ENCODE results near the gene PRKCB.

GRCh38 chr16:23869052-23869451 is 33.3 kb downstream of the PRKCB start:
- TF ChIP-seq, protein P1, sequence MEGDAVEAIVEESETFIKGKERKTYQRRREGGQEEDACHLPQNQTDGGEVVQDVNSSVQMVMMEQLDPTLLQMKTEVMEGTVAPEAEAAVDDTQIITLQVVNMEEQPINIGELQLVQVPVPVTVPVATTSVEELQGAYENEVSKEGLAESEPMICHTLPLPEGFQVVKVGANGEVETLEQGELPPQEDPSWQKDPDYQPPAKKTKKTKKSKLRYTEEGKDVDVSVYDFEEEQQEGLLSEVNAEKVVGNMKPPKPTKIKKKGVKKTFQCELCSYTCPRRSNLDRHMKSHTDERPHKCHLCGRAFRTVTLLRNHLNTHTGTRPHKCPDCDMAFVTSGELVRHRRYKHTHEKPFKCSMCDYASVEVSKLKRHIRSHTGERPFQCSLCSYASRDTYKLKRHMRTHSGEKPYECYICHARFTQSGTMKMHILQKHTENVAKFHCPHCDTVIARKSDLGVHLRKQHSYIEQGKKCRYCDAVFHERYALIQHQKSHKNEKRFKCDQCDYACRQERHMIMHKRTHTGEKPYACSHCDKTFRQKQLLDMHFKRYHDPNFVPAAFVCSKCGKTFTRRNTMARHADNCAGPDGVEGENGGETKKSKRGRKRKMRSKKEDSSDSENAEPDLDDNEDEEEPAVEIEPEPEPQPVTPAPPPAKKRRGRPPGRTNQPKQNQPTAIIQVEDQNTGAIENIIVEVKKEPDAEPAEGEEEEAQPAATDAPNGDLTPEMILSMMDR (IDR thresholded peaks at IDR 0.05), result no peak
- TF ChIP-seq POLR2A (IDR thresholded peaks at IDR 0.05), result no peak
